ENCODE measurements around the gene SCAF11. TPM values are rescaled to one million over a fixed set of nuclear protein-coding genes. Genes with fewer than 3 reads are reported as not detected.

SCAF11 gene
- polyA plus RNA-seq, 1 donor (not counting 4 experiments of a cell fraction or from before 2014, with no cell fraction given), result 54.5 TPM

GRCh38 chr12:45872446-45872845 is 117.9 kb downstream of the SCAF11 start:
- H3K36me3 ChIP-seq (ENCODE audit: control insufficient read depth in 2 of 2, extremely low read depth in 1 of 2, insufficient read depth in 2 of 2, low read length in 2 of 2), result peaks cover 0 to 5% of the 10 kb centered on the region in 2 experiments
- FAIRE-seq, result no peak

More at GRCh38 chr12:45872446-45872845, 117.9 kb downstream of the SCAF11 start:
- TF ChIP-seq CTCF (optimal IDR thresholded peaks at IDR 0.05 in 1 of 3, IDR thresholded peaks at IDR 0.05 in 1 of 3, conservative IDR thresholded peaks at IDR 0.05 in 1 of 3; ENCODE audit: extremely low read depth in 1 of 3, insufficient read depth in 2 of 3, low read length in 3 of 3), result no peak
- no peak for TF ChIP-seq EZH2 (IDR thresholded peaks at IDR 0.05; ENCODE audit: low read length)
- DNase-seq (ENCODE audit: low read depth, low spot score), result no peak
- H3K79me2 ChIP-seq (ENCODE audit: control insufficient read depth, insufficient read depth, low read length), result no peaks in the 10 kb centered on the region
- H3K27me3 ChIP-seq (ENCODE audit: control insufficient read depth, extremely low read depth, insufficient read depth, low read length), result no peaks in the 10 kb centered on the region
- H3K27ac ChIP-seq (ENCODE audit: control insufficient read depth, insufficient read depth, low read length), result no peak overlapping the region
- no peak overlapping the region for H3K4me2 ChIP-seq (ENCODE audit: control insufficient read depth, extremely low read depth, insufficient read depth, low read depth, low read length)
- H3K9me3 ChIP-seq (ENCODE audit: control insufficient read depth, low read depth, low read length), result no peaks in the 10 kb centered on the region
- no peak overlapping the region for H3K9ac ChIP-seq (ENCODE audit: control insufficient read depth, extremely low read depth, insufficient read depth, low read length)
- dilution Hi-C loops (cut with MboI; ENCODE audit: extremely low pct_ligation_motif_present, low sequenced_read_pairs), result no loop called here
- H3K9me1 ChIP-seq (ENCODE audit: control insufficient read depth, extremely low read depth, insufficient read depth, low read length), result no peaks in the 10 kb centered on the region
- no peaks in the 10 kb centered on the region for H4K20me1 ChIP-seq (ENCODE audit: control insufficient read depth, extremely low read depth, insufficient read depth, low read length)
- no peak overlapping the region for H2AFZ ChIP-seq (ENCODE audit: control insufficient read depth, low read length)
- no peaks in the 10 kb centered on the region for H3K4me1 ChIP-seq (ENCODE audit: control insufficient read depth, extremely low read depth, insufficient read depth, low read length)
- H3K4me3 ChIP-seq (ENCODE audit: control insufficient read depth in 2 of 3, extremely low read depth in 1 of 3, insufficient read depth in 2 of 3, low read depth in 1 of 3, low read length in 3 of 3), result no peak overlapping the region

Small RNAs within 50 kb of the gene (small RNA-seq; reads per million reads assigned to genes)
- 0 reads per million in 3 experiments for gene RN7SL246P (ENCODE audit: insufficient read length in 3 of 3, low read depth in 3 of 3, low replicate concordance in 1 of 3)

Measured in keratinocyte (primary cell).